OCI-LY1 (cell line): Measurements from ENCODE around the gene STK38.

ENCODE experiments used
- H2AFZ ChIP-seq: fragments of 200-600 bp; sonication (generic), shearing (Covaris generic); 2 replicates; pipeline ENCODE4 v1.6.0; 2014; ENCODE audit warnings: antibody characterized with exemption, mild to moderate bottlenecking, low read length
- H3F3A ChIP-seq: fragments of 200-600 bp; sonication (generic), shearing (Covaris generic); 2 replicates; pipeline ENCODE4 v1.6.0; 2014; ENCODE audit warnings: mild to moderate bottlenecking, antibody characterized with exemption, low read length, moderate library complexity; ENCODE audit not compliant: insufficient read depth
- H3K27ac ChIP-seq: fragments of 200-600 bp; sonication (generic); 2 replicates; pipeline ENCODE4 v1.5.1; 2014; ENCODE audit warnings: low read length, mixed run types, mild to moderate bottlenecking, low read depth; ENCODE audit not compliant: poor library complexity, severe bottlenecking
- H3K27me3 ChIP-seq: fragments of 200-600 bp; sonication (generic); 2 replicates; pipeline ENCODE4 v1.6.0; 2014; ENCODE audit warnings: antibody characterized with exemption, mild to moderate bottlenecking, low read length, moderate library complexity; ENCODE audit not compliant: insufficient read depth
- H3K36me3 ChIP-seq: fragments of 200-600 bp; sonication (generic); 2 replicates; pipeline ENCODE4 v1.6.1; 2014; ENCODE audit warnings: mild to moderate bottlenecking, antibody characterized with exemption, low read length, moderate library complexity, mixed read lengths; ENCODE audit not compliant: insufficient read depth
- H3K4me1 ChIP-seq: fragments of 200-600 bp; sonication (generic); 2 replicates; pipeline ENCODE4 v1.5.1; 2014; ENCODE audit warnings: mild to moderate bottlenecking, low read length, moderate library complexity; ENCODE audit not compliant: insufficient read depth, severe bottlenecking
- H3K4me2 ChIP-seq: fragments of 200-600 bp; sonication (generic), shearing (Covaris generic); 2 replicates; pipeline ENCODE4 v1.6.1; 2014; ENCODE audit warnings: low read length
- H3K4me3 ChIP-seq: fragments of 200-600 bp; sonication (generic); 2 replicates; pipeline ENCODE4 v1.5.1; 2014; ENCODE audit warnings: low read length, low read depth, mild to moderate bottlenecking, mixed read lengths; ENCODE audit not compliant: poor library complexity, severe bottlenecking
- H3K79me2 ChIP-seq: fragments of 200-600 bp; shearing (Covaris generic); 2 replicates; pipeline ENCODE4 v1.6.1; 2016; ENCODE audit warnings: mixed run types, low read length, mixed read lengths; ENCODE audit not compliant: insufficient read depth
- H3K9ac ChIP-seq: fragments of 200-600 bp; sonication (generic), shearing (Covaris generic); 2 replicates; pipeline ENCODE4 v1.6.1; 2014; ENCODE audit warnings: mild to moderate bottlenecking, low read length, mixed read lengths
- H3K9me2 ChIP-seq: fragments of 200-600 bp; sonication (generic), shearing (Covaris generic); 2 replicates; pipeline ENCODE4 v1.6.1; 2014; ENCODE audit warnings: low read depth, mild to moderate bottlenecking, low read length, mixed read lengths
- H3K9me3 ChIP-seq: fragments of 200-600 bp; shearing (Covaris generic); 2 replicates; pipeline ENCODE4 v1.6.1; 2014; ENCODE audit warnings: low read length, mixed read lengths
- H4K20me1 ChIP-seq: fragments of 200-600 bp; sonication (generic), shearing (Covaris generic); 2 replicates; pipeline ENCODE4 v1.6.0; 2016; ENCODE audit warnings: mild to moderate bottlenecking, low read length; ENCODE audit not compliant: insufficient read depth
- CTCF ChIP-seq: fragments of 200-600 bp; sonication (generic), shearing (Covaris generic); IDR thresholded peaks from 2 replicates; pipeline ENCODE4 v1.5.1; 2017; ENCODE audit warnings: mild to moderate bottlenecking, antibody characterized with exemption, low read length, moderate library complexity, mixed read lengths
- EZH2 ChIP-seq: fragments of 200-600 bp; sonication (generic), shearing (Covaris generic); IDR thresholded peaks from 2 replicates; pipeline ENCODE4 v1.8.0; 2017; ENCODE audit warnings: borderline replicate concordance, mixed run types, mild to moderate bottlenecking, antibody characterized with exemption, low read length, moderate library complexity, mixed read lengths

The STK38 gene

GRCh38 chr6:36492092-36492491 lies 55.2 kb downstream of the STK38 start:
- no peaks in the 10 kb centered on the region for H3K9me2 ChIP-seq
- no peaks in the 10 kb centered on the region for H3K79me2 ChIP-seq
- no peak overlapping the region for H3K27ac ChIP-seq
- H3K36me3 ChIP-seq = peaks cover 63% of the 10 kb centered on the region
- H2AFZ ChIP-seq = no peak overlapping the region
- H4K20me1 ChIP-seq = no peaks in the 10 kb centered on the region
- TF ChIP-seq EZH2 (no peak), CTCF (no peak)
- H3K4me3 ChIP-seq = no peak overlapping the region
- no peaks in the 10 kb centered on the region for H3K9me3 ChIP-seq
- no peaks in the 10 kb centered on the region for H3F3A ChIP-seq
- H3K9ac ChIP-seq = no peak overlapping the region
- H3K4me1 ChIP-seq = no peaks in the 10 kb centered on the region
- no peak overlapping the region for H3K4me2 ChIP-seq
- no peaks in the 10 kb centered on the region for H3K27me3 ChIP-seq

- Histone ChIP-seq H3F3A (no peaks in the 10 kb centered on the region), H3K9me2 (no peaks in the 10 kb centered on the region), H3K4me1 (no peaks in the 10 kb centered on the region), H3K9ac (no peak overlapping the region), H3K27me3 (no peaks in the 10 kb centered on the region), H3K79me2 (no peaks in the 10 kb centered on the region), H3K27ac (no peak overlapping the region), H3K36me3 (peaks cover 63% of the 10 kb centered on the region), H4K20me1 (no peaks in the 10 kb centered on the region), H2AFZ (no peak overlapping the region), H3K9me3 (no peaks in the 10 kb centered on the region), H3K4me2 (no peak overlapping the region), H3K4me3 (no peak overlapping the region)
- TF ChIP-seq EZH2 = no peak
- no peak for TF ChIP-seq CTCF
Observed at GRCh38 chr6:36491378-36491965, 55.8 kb downstream of the STK38 start.

- no peaks in the 10 kb centered on the region for H3K9me3 ChIP-seq
- H2AFZ ChIP-seq = no peak overlapping the region
- no peak overlapping the region for H3K9ac ChIP-seq
- no peaks in the 10 kb centered on the region for H3K79me2 ChIP-seq
- no peak overlapping the region for H3K27ac ChIP-seq
- H3K9me2 ChIP-seq = no peaks in the 10 kb centered on the region
- no peaks in the 10 kb centered on the region for H4K20me1 ChIP-seq
- H3K36me3 ChIP-seq = peaks cover 63% of the 10 kb centered on the region
- H3K4me1 ChIP-seq = no peaks in the 10 kb centered on the region
- H3K4me3 ChIP-seq = no peak overlapping the region
- no peaks in the 10 kb centered on the region for H3F3A ChIP-seq
- no peak overlapping the region for H3K4me2 ChIP-seq
- H3K27me3 ChIP-seq = no peaks in the 10 kb centered on the region
- TF ChIP-seq CTCF = no peak
Observed at GRCh38 chr6:36489426-36489825, 57.9 kb downstream of the STK38 start.
